ENCODE results near the gene PDXK.

Gene PDXK

GRCh38 chr21:43743947-43744346 lies 25.0 kb downstream of the PDXK start:
- DNase-seq (ENCODE audit: low spot score) = no peak

GRCh38 chr21:43744725-43745124 lies 25.8 kb downstream of the PDXK start:
- DNase-seq (ENCODE audit: low spot score) = no peak

GRCh38 chr21:43745772-43746517 lies 27.0 kb downstream of the PDXK start:
- DNase-seq (ENCODE audit: low spot score) = no peak

- no peak for DNase-seq (ENCODE audit: low spot score)
Measured at GRCh38 chr21:43748622-43749021, 29.7 kb downstream of the PDXK start.

- no peak for DNase-seq (ENCODE audit: low spot score)
Measured at GRCh38 chr21:43749651-43750262, 30.8 kb downstream of the PDXK start.

GRCh38 chr21:43750339-43751033 lies 31.6 kb downstream of the PDXK start:
- DNase-seq (ENCODE audit: low spot score) = no peak

- DNase-seq (ENCODE audit: low spot score) = no peak
Measured at GRCh38 chr21:43751955-43752591, 33.1 kb downstream of the PDXK start.

GRCh38 chr21:43752758-43753438 lies 34.0 kb downstream of the PDXK start:
- no peak for DNase-seq (ENCODE audit: low spot score)

GRCh38 chr21:43753439-43753799 lies 34.5 kb downstream of the PDXK start:
- DNase-seq (ENCODE audit: low spot score) = no peak

- DNase-seq (ENCODE audit: low spot score) = no peak
Measured at GRCh38 chr21:43754948-43755781, 36.2 kb downstream of the PDXK start.

GRCh38 chr21:43755820-43756594 lies 37.1 kb downstream of the PDXK start:
- DNase-seq (ENCODE audit: low spot score) = no peak

- DNase-seq (ENCODE audit: low spot score) = no peak
Measured at GRCh38 chr21:43757601-43758000, 38.7 kb downstream of the PDXK start.

- DNase-seq (ENCODE audit: low spot score) = no peak
Measured at GRCh38 chr21:43758111-43758641, 39.2 kb downstream of the PDXK start.

GRCh38 chr21:43758811-43759210 lies 39.9 kb downstream of the PDXK start:
- DNase-seq (ENCODE audit: low spot score) = no peak

- DNase-seq (ENCODE audit: low spot score) = no peak
Measured at GRCh38 chr21:43759651-43760050, 40.7 kb downstream of the PDXK start.

- no peak for DNase-seq (ENCODE audit: low spot score)
Measured at GRCh38 chr21:43760391-43760958, 41.5 kb downstream of the PDXK start.

- no peak for DNase-seq (ENCODE audit: low spot score)
Measured at GRCh38 chr21:43761886-43762285, 43.0 kb downstream of the PDXK start.

GRCh38 chr21:43762303-43763128 lies 43.6 kb downstream of the PDXK start:
- no peak for DNase-seq (ENCODE audit: low spot score)
